HG03571 (cell line): Measurements from ENCODE around the gene MOV10L1.
A peak's percentile ranks its signal among the peaks of the same experiment; 100 is the strongest.

Experiments
- ATAC-seq: cut with Tn5 transposase; IDR thresholded peaks from one replicate; pipeline ENCODE4 v1.9.1; 2021; ENCODE audit not compliant: unreplicated experiment

Gene MOV10L1

GRCh38 chr22:50184902-50185374 is 95.1 kb downstream of the MOV10L1 start:
- ATAC-seq, result no peak

- ATAC-seq, result no peak
These were observed 95.7 kb downstream of the MOV10L1 start, which contains the start of gene TRABD for GRCh38 chr22:50185375-50186087. Gene TRABD, plus strand, starts transcription at chr22:50185913. Its CDS starts 7,148 bp downstream, at chr22:50193061.

GRCh38 chr22:50186181-50186714 is 96.4 kb downstream of the MOV10L1 start:
- ATAC-seq, result no peak

GRCh38 chr22:50186761-50187523 is 97.1 kb downstream of the MOV10L1 start:
- no peak for ATAC-seq

GRCh38 chr22:50188356-50188755 is 98.5 kb downstream of the MOV10L1 start:
- ATAC-seq, result no peak

GRCh38 chr22:50189184-50189848 is 99.5 kb downstream of the MOV10L1 start:
- no peak for ATAC-seq

- ATAC-seq, result no peak
These were observed 100.0 kb downstream of the MOV10L1 start for GRCh38 chr22:50189849-50190181.

- peak; percentile 34 for ATAC-seq
These were observed 100.6 kb downstream of the MOV10L1 start for GRCh38 chr22:50190182-50190940.

GRCh38 chr22:50190941-50191741 is 101.3 kb downstream of the MOV10L1 start:
- ATAC-seq, result no peak

- ATAC-seq, result no peak
These were observed 102.8 kb downstream of the MOV10L1 start for GRCh38 chr22:50192436-50193204.

GRCh38 chr22:50193621-50194020 is 103.8 kb downstream of the MOV10L1 start:
- ATAC-seq, result no peak

GRCh38 chr22:50194037-50194805 is 104.4 kb downstream of the MOV10L1 start:
- ATAC-seq, result no peak

- ATAC-seq, result no peak
These were observed 106.5 kb downstream of the MOV10L1 start for GRCh38 chr22:50196256-50196655.

- no peak for ATAC-seq
These were observed 107.4 kb downstream of the MOV10L1 start for GRCh38 chr22:50197000-50197800.

GRCh38 chr22:50197856-50198623 is 108.2 kb downstream of the MOV10L1 start:
- ATAC-seq, result no peak

GRCh38 chr22:50198624-50199017 is 108.8 kb downstream of the MOV10L1 start:
- ATAC-seq, result no peak

GRCh38 chr22:50199251-50199721 is 109.5 kb downstream of the MOV10L1 start:
- ATAC-seq, result no peak
